Sigmoid colon (tissue), 7 donors: ENCODE data around the gene CHRNA4. TPM values are rescaled to one million over a fixed set of nuclear protein-coding genes. Genes with fewer than 3 reads are reported as not detected.

ENCODE experiments used
- DNase-seq: peaks from one replicate; pipeline ENCODE4 v3.0.0-alpha.2; 2019
- H3K27ac ChIP-seq, 4 donors: fragments of 200-600 bp; sonication (generic); one replicate each; pipeline ENCODE4 v1.5.1; 2016 to 2019; ENCODE audit warnings: mild to moderate bottlenecking in 1 of 4
- H3K27me3 ChIP-seq, 3 donors: fragments of 200-600 bp; sonication (generic); one replicate each; pipeline ENCODE4 v1.5.1; 2019; ENCODE audit warnings: mild to moderate bottlenecking in 1 of 3
- H3K36me3 ChIP-seq, 4 donors: fragments of 200-600 bp; sonication (generic); one replicate each; pipeline ENCODE4 v1.5.1; 2016 to 2019
- H3K4me1 ChIP-seq, 4 donors: fragments of 200-600 bp; sonication (generic); one replicate each; pipeline ENCODE4 v1.5.1; 2017 to 2019
- H3K4me3 ChIP-seq, 4 donors: fragments of 200-600 bp; sonication (generic); one replicate each; pipeline ENCODE4 v1.5.1; 2017 to 2019; ENCODE audit warnings: mild to moderate bottlenecking in 2 of 4, moderate library complexity in 1 of 4
- H3K9me3 ChIP-seq, 4 donors: fragments of 200-600 bp in 3 of 4; sonication (generic) in 3 of 4; one replicate each; pipeline versions ENCODE4 v1.5.1 to v1.6.1; 2013 to 2019
- EP300 ChIP-seq, 4 donors: sonication (generic); formaldehyde crosslinking; IDR thresholded peaks; one replicate each; pipeline ENCODE4 v1.6.1; 2017; ENCODE audit warnings: antibody characterized with exemption in 4 of 4
- POLR2A ChIP-seq, 2 donors: fragments of 450-650 bp; IDR thresholded peaks; one replicate each; pipeline ENCODE4 v1.6.1; 2016; ENCODE audit warnings: antibody characterized with exemption in 2 of 2, mild to moderate bottlenecking in 2 of 2, moderate library complexity in 2 of 2
- POLR2AphosphoS5 ChIP-seq, 4 donors: sonication (generic); formaldehyde crosslinking; IDR thresholded peaks; one replicate each; pipeline ENCODE4 v1.6.1; 2017; ENCODE audit warnings: antibody characterized with exemption in 4 of 4
- WGBS, 2 donors: extraction: QIAGEN DNeasy Blood & Tissue Kit; methylation state at CpG; one replicate each; pipeline ENCODE4 v1.1.7; 2013; 5-methylcytosine and 5-hydroxymethylcytosine counted together
- intact Hi-C: fragments of 100-400 bp; cut with DNase I; formaldehyde crosslinking; loops from one replicate; pipeline ENCODE4 v1.15.1; 2023
- polyA plus RNA-seq, 3 donors: library from polyadenylated mRNA; stranded (reverse); fragments of 200-250 nt; gene quantifications; one replicate each; pipeline ENCODE4 v1.2.3, GENCODE V29; 2013
- total RNA-seq, 4 donors: library from RNA; depleted of rRNA; stranded (reverse); fragments of >200 nt; gene quantifications; one replicate each; pipeline ENCODE4 v1.1.0, GENCODE V29; 2016
- TF ChIP-seq, protein P1 (sequence below), 4 experiments: fragments of 450-650 bp in 3 of 4; fragments of 200-600 bp in 1 of 4; IDR thresholded peaks; one replicate each; pipeline ENCODE4 v1.5.1; 2016 to 2019; ENCODE audit warnings: antibody characterized with exemption in 4 of 4, mild to moderate bottlenecking in 3 of 4, moderate library complexity in 2 of 4
- donor health status: healthy with polysubstance abuse.
- donor health status: Bipolar disorder and iron deficiency.
- donor health status: healthy.

The CHRNA4 gene
- total and polyA plus RNA-seq, 7 donors: 0.07 to 1.1 TPM; not detected in 5

DNA sequence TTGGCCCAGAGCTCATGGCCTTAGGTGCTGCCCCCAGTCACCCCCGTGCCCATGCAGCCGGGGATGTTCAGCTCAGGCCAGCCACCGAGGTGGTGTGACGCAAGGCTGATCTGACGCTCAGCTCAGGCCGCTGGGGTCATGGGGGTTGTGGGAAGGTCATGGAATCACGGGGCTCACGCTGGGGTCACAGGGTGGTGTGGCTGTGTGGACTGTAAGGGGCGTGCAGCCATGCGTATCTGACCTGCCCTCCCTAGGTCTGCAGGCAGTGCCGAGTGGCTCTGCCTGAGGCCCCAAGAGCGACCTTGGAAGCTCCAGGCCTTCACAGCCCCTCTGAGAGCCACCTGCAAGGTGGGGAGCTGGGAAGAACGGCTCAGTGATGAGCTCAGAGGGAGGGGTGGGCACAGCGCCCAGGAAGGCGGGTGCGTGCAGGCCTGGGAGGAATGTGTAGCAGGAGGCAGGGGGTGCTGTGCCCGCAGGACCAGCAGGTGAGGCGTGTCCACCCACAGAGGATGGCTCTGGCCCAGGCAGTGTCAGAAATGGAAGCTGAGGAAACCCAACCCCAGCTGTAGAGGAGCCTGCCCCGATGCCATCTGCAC, 27.8 kb downstream of the CHRNA4 start:
- 66 to 81% methylated on average over 19 of the region's 19 CpGs for WGBS, 2 donors
- DNase-seq: no peak
- Histone ChIP-seq H3K36me3 (no peaks in the 10 kb centered on the region), H3K4me3 (no peak overlapping the region), H3K9me3 (peaks cover 0 to 4% (median 0%) of the 10 kb centered on the region in 4 donors), H3K27me3 (peaks cover 0 to 84% (median 28%) of the 10 kb centered on the region in 3 donors), H3K27ac (no peak overlapping the region), H3K4me1 (no peaks in the 10 kb centered on the region)
- intact Hi-C loops: no loop called here
- TF ChIP-seq EP300 (IDR thresholded peaks at IDR 0.05) (no peak), POLR2A (IDR thresholded peaks at IDR 0.05) (no peak), POLR2AphosphoS5 (IDR thresholded peaks at IDR 0.05) (no peak)
- TF ChIP-seq, protein P1, sequence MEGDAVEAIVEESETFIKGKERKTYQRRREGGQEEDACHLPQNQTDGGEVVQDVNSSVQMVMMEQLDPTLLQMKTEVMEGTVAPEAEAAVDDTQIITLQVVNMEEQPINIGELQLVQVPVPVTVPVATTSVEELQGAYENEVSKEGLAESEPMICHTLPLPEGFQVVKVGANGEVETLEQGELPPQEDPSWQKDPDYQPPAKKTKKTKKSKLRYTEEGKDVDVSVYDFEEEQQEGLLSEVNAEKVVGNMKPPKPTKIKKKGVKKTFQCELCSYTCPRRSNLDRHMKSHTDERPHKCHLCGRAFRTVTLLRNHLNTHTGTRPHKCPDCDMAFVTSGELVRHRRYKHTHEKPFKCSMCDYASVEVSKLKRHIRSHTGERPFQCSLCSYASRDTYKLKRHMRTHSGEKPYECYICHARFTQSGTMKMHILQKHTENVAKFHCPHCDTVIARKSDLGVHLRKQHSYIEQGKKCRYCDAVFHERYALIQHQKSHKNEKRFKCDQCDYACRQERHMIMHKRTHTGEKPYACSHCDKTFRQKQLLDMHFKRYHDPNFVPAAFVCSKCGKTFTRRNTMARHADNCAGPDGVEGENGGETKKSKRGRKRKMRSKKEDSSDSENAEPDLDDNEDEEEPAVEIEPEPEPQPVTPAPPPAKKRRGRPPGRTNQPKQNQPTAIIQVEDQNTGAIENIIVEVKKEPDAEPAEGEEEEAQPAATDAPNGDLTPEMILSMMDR (IDR thresholded peaks at IDR 0.05): no peak

DNA sequence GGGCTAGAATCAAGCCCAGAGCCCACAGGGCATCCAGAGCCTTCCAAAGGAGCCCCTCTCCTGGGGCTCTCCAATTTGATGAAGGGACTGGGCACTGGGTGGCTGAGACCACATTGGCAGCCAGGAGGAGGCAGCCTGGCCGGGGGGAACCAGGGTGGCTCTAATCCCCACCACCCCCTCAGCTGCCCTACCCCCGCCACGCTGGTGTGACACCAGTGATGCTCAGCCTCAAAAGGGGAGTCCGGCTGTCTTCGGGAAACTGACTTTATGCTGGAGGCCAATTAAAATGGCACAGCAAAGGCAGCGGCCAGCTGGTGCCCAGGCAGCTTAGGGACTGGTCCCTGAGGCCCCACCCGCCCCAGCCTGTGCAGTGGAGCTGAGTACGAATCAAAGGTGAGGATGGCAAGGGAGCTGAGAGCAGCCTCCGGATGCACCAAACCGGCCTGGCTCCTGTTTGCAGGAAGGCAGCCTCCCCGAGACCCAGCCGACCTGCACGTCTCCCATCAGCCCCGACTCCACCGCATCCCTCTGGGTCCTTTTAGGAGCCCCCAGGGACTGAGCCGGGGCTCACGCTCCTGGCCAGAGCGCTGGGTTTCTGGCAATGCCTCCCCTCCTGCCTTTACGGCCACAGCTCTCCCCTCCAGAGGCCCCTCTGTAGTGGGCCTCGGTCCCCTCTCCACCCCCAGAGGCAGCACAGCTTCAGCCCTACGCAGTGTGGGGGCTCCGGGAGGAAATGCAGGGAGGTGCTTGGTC, 28.5 kb downstream of the CHRNA4 start:
- Histone ChIP-seq H3K27me3 (peaks cover 0 to 84% (median 28%) of the 10 kb centered on the region in 3 donors), H3K27ac (no peak overlapping the region), H3K36me3 (no peaks in the 10 kb centered on the region), H3K9me3 (peaks cover 0 to 4% (median 0%) of the 10 kb centered on the region in 4 donors), H3K4me3 (no peak overlapping the region), H3K4me1 (no peaks in the 10 kb centered on the region)
- intact Hi-C loops: no loop called here
- TF ChIP-seq EP300 (IDR thresholded peaks at IDR 0.05) (no peak), POLR2A (IDR thresholded peaks at IDR 0.05) (no peak)
- TF ChIP-seq, protein P1 (IDR thresholded peaks at IDR 0.05): no peak
- WGBS, 2 donors: 85 to 88% methylated on average over 22 of the region's 22 CpGs
- no peak for DNase-seq

DNA sequence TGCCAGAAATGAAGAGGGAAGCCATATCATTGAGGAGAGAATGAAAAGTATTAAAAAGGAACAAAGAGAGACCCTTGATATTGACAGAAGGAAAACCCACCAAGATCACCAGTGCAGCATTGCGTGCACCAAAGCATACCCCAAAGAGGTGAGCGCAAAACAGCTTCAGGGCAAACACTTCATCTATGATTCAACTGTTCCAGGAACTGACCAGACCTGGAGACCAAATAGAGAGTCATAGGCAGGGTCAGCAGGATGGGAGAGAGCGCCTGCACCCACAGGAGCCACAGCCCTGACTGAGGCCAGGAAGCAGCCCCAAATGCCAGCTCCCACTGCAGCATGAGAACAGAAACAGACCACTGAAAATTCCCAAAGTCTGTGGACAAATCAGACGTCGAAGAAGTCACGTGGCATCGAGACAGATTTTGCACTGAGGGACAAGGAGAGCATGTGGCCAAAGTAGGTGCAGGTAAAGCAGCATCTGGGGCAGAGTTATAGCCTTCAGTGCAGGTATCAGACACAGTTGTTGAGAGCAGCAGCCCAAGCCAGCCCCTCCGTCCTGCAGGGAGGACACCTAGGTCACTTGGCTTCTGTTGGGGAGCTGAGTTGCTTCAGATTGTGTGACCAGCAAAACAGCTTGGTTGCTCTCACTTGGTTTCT, 29.3 kb downstream of the CHRNA4 start:
- intact Hi-C loops: no loop called here
- H3K27ac ChIP-seq: no peak overlapping the region
- no peak for TF ChIP-seq POLR2AphosphoS5 (IDR thresholded peaks at IDR 0.05)
- no peak for TF ChIP-seq EP300 (IDR thresholded peaks at IDR 0.05)
- TF ChIP-seq, protein P1 (IDR thresholded peaks at IDR 0.05): no peak
- no peak for TF ChIP-seq POLR2A (IDR thresholded peaks at IDR 0.05)
- no peak for DNase-seq
- peaks cover 0 to 4% (median 0%) of the 10 kb centered on the region in 4 donors for H3K9me3 ChIP-seq
- no peaks in the 10 kb centered on the region for H3K36me3 ChIP-seq
- WGBS, 2 donors: 93 to 95% methylated on average over 8 of the region's 8 CpGs
- no peaks in the 10 kb centered on the region for H3K4me1 ChIP-seq
- peaks cover 0 to 81% (median 28%) of the 10 kb centered on the region in 3 donors for H3K27me3 ChIP-seq
- no peak overlapping the region for H3K4me3 ChIP-seq

DNA sequence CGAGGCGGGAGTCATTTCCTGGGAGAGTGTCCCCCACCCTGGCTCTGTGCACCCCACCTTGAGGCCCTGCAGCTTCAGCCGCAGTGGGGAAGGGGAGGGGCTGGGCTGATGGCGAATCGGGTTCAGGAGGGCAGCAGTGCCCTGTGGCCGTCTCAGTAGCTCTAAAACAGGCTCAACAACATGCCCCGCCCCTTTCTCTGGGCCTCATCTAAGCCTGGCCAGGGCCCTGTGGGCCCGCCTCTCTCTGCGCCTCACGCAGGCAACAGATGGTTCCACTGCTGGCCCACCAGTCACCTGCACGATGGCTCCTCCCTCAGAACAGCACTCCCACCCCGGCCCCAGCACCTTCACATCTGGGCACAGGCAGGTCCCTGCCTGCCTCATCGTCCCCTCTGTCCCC, 30.2 kb downstream of the CHRNA4 start:
- peaks cover 0 to 77% (median 28%) of the 10 kb centered on the region in 3 donors for H3K27me3 ChIP-seq
- H3K27ac ChIP-seq: no peak overlapping the region
- no peak overlapping the region for H3K4me3 ChIP-seq
- intact Hi-C loops: no loop called here
- TF ChIP-seq POLR2AphosphoS5 (IDR thresholded peaks at IDR 0.05) (no peak), EP300 (IDR thresholded peaks at IDR 0.05) (no peak), POLR2A (IDR thresholded peaks at IDR 0.05) (no peak)
- TF ChIP-seq, protein P1 (IDR thresholded peaks at IDR 0.05): no peak
- WGBS, 2 donors: 27 to 57% methylated on average over 13 of the region's 13 CpGs
- no peaks in the 10 kb centered on the region for H3K36me3 ChIP-seq
- no peaks in the 10 kb centered on the region for H3K4me1 ChIP-seq
- H3K9me3 ChIP-seq: peaks cover 0 to 4% (median 0%) of the 10 kb centered on the region in 4 donors
- DNase-seq: no peak
